Right kidney (tissue), 9 donors: ENCODE results near the gene ZFYVE21.

Experiments used
- DNase-seq: peaks from one replicate; pipeline ENCODE4 v3.0.0-alpha.2; 2016
- long read RNA-seq, 8 donors: transcript quantifications; one replicate each; lab custom pipeline, GENCODE V29; 2026

Gene ZFYVE21
- long read RNA-seq, donor 1, transcript ZFYVE21-202 (7 exons, 1,383 nt): major isoform, 30 of 62 reads
- long read RNA-seq, donor 1, partial matches to known transcripts: 27 of 62 reads
- long read RNA-seq, donor 1, other reads (novel, unspliced or antisense): 0 of 62 reads
- long read RNA-seq, donor 2, transcript ZFYVE21-202 (7 exons, 1,383 nt): major isoform, 17 of 40 reads
- long read RNA-seq, donor 2, partial matches to known transcripts: 17 of 40 reads
- long read RNA-seq, donor 2, other reads (novel, unspliced or antisense): 0 of 40 reads
- long read RNA-seq, donor 3, transcript ZFYVE21-202 (7 exons, 1,383 nt): major isoform, 8 of 12 reads
- long read RNA-seq, donor 3, partial matches to known transcripts: 0 of 12 reads
- long read RNA-seq, donor 3, other reads (novel, unspliced or antisense): 0 of 12 reads
- long read RNA-seq, donor 4, transcript ZFYVE21-207 (2 exons, 2,013 nt): minor isoform, 5 of 26 reads
- long read RNA-seq, donor 4, transcript ZFYVE21-202 (7 exons, 1,383 nt): major isoform, 18 of 26 reads
- long read RNA-seq, donor 4, partial matches to known transcripts: 0 of 26 reads
- long read RNA-seq, donor 4, other reads (novel, unspliced or antisense): 0 of 26 reads
- long read RNA-seq, donor 5, transcript ZFYVE21-202 (7 exons, 1,383 nt): major isoform, 28 of 34 reads
- long read RNA-seq, donor 5, partial matches to known transcripts: 0 of 34 reads
- long read RNA-seq, donor 5, other reads (novel, unspliced or antisense): 0 of 34 reads
- long read RNA-seq, donor 6, transcript ZFYVE21-202 (7 exons, 1,383 nt): major isoform, 30 of 40 reads
- long read RNA-seq, donor 6, partial matches to known transcripts: 0 of 40 reads
- long read RNA-seq, donor 6, other reads (novel, unspliced or antisense): 0 of 40 reads
- long read RNA-seq, donor 7: 0 reads
- long read RNA-seq, donor 8, transcript ZFYVE21-202 (7 exons, 1,383 nt): major isoform, 24 of 44 reads
- long read RNA-seq, donor 8, partial matches to known transcripts: 13 of 44 reads
- long read RNA-seq, donor 8, other reads (novel, unspliced or antisense): 0 of 44 reads

DNA sequence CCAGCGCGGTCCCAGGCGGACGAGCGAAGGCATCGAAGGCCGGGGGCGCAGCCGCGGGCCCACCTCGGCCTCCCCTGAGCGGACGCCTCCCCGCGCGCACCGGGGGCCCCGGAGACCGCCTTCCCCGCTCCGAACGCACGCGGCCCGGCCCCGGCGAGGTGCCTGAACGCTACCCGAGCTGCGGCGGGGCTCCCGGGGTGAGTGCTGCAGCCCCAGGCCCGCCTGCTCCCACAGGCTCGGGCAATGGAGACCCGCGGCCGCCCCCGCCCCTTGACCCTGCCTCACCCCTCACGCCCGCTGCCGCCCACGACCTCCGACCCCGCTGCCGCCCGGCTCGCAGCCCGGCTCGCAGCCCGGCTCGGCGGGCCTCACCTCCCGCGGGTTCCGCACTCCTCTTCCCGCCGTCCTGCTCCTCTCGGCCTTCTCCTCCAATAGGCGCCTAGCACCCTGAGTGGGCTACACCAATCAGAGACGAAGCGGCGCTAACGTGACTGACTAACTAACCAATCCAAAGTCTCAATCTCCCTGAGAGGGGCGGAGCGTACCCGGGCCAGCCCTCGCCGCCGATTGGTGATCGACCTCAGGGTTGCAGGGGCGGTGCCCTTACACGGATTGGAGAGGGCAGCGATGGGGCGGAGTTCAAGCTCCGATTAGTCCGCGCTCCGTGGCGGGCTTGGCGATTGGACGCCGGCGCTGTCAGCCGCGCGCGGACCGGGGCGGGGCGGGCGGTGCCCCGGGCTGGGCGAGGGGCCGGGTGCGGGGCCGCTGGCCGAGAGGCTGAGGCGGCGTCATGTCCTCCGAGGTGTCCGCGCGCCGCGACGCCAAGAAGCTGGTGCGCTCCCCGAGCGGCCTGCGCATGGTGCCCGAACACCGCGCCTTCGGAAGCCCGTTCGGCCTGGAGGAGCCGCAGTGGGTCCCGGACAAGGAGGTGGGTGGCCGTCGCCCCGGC, at the start of gene ZFYVE21, which contains the start of gene XRCC3:
TSS of gene ZFYVE21 (plus strand) at position 759 of the 949 bp plus-strand sequence. CDS start at position 791, 32 bp downstream.
TSS of gene XRCC3 (minus strand) at position 400 of the 949 bp plus-strand sequence. CDS start 4,364 bp downstream, outside the sequence.
- DNase-seq: peak; percentile 94

DNA sequence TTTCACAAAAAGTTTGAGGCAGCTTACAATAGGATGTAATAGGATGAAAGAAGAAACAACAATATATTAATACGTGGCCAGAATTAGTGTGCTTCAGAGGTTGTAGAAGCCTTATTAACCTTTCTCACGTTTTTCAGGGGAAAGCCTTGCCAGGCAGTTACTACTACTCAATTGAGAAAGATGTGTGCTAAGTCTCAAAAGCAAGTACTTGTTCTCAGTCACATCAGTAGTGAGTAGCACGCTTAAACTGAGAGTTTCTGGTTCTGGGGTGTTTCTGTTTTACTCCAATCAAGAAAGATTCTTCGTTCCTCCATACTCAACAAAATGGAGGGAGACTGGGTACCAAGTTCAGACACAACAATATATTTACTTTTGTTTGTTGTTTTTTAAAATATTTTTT, 47.9 kb upstream of the ZFYVE21 start:
- DNase-seq: no peak

DNA sequence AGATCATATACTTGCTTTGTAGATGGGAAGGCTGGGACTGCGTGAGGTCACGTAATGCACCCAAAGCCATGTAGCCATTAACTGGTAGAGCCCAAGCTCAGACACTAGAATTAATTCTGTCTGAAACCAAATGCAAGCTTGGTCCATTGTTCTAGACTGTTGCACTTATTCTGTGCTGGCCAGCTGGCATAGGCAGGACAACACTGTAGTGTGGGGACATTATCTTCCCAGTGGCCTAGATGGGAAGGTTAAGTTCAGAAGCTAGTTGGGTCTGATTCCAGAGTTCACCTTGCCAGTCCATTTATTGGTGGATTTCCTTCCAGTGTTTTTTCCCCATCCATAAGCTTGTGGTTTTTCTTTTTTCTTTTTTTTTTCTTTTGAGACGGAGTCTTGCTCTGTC, 47.5 kb upstream of the ZFYVE21 start:
- no peak for DNase-seq

DNA sequence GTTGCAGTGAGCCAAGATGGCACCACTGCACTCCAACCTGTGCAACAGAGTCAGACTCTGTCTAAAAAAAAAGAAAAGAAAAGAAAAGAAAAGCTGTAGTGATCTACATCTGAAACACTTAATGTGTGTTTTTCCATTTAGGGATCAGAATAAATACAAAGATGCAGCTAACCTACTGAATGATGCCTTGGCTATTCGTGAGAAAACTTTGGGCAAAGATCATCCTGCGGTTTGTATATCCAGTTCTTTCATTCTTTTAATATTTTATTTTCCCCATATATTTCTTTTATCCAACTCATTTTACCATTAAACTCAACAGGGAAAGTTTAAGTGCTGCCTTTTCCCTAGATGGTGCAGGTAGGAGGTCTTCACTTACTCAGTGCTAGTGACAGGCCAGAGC, 46.2 kb upstream of the ZFYVE21 start:
- no peak for DNase-seq

DNA sequence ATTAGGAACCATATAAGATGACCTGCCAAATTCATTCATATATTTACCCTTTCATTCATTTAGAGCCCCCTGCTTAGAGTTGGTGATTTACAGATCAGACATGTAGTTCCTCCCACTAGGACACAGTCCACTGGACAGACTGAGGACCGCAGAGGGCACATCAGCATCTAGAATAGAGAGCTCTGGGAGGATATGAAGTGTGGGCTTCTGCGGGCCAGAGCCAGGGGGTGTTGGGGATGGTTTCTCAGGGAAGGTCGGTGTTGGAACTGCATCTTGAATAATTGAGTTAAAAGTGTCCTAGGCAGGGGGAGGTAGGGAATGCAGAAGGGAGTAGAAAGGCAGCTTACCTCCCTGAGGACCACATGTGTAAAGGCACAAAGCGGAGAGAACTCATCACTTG, 43.7 kb upstream of the ZFYVE21 start:
- DNase-seq: no peak

DNA sequence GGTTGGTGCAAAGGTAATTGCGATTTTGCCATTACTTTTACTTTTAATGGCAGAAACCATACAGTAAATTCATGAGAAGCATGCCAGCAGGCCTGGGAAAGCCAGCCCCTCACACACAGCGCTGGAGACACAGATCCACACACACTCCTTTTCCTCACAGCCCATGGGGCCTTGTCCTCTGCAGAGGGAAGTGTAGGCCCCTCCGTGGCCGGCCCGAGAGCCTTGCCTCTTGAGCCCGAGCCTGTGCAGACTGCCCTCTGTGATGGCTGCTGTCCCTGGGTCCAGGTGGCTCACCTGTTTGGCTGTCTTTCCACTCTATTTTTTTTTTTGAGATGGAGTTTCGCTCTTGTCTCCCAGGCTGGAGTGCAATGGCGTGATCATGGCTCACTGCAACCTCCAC, 39.7 kb upstream of the ZFYVE21 start:
- no peak for DNase-seq

DNA sequence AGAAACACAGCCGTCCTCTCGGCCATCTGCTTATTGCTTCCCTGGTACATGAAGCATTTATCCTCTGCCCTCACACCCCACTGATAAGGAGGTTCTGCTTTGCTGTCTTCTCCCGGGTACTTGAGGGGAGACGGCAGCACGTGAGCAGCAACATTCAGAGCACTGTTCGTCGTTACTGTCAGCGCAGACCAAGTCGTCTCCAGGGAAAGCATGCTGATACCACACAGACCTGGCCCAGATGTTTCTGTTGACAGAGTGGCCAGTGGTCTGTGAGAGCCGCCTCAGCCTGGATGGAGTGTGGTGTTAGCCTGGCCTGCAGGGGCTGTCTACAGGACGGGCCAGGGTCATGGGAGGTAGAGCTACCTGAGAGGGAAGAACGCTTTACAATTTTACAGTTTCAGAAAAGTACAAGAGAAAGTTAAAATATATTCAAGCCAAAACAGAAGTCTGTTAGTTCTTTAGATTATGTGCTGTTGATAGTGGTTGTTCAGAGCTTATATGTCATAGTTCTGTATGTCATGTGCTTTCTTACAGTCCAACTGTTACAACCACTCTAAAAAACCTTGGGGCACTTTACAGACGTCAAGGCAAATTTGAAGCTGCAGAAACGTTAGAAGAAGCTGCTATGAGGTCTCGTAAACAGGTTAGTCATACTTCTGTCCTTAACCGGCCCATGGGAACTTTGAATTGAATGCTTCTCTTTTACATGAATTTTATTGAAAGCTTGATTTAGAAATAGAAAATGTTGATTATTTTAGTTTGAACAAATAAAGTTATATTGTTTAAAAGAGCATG, 38.5 kb upstream of the ZFYVE21 start:
- no peak for DNase-seq

DNA sequence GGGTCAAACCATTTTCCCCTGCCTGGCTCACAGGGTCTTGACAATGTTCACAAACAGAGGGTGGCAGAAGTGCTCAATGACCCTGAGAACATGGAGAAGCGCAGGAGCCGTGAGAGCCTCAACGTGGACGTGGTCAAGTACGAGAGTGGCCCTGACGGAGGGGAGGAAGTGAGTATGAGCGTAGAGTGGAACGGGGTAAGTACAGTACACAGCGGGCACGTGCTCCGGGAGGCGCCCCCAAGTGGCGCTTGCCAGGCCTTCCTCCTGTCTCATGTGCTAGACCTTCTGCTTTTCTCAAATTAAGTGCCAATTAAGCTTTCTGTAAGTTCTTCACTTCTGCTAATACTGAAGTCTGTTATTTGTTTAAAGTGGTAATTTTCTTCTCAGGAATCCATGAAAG, 36.3 kb upstream of the ZFYVE21 start:
- no peak for DNase-seq

DNA sequence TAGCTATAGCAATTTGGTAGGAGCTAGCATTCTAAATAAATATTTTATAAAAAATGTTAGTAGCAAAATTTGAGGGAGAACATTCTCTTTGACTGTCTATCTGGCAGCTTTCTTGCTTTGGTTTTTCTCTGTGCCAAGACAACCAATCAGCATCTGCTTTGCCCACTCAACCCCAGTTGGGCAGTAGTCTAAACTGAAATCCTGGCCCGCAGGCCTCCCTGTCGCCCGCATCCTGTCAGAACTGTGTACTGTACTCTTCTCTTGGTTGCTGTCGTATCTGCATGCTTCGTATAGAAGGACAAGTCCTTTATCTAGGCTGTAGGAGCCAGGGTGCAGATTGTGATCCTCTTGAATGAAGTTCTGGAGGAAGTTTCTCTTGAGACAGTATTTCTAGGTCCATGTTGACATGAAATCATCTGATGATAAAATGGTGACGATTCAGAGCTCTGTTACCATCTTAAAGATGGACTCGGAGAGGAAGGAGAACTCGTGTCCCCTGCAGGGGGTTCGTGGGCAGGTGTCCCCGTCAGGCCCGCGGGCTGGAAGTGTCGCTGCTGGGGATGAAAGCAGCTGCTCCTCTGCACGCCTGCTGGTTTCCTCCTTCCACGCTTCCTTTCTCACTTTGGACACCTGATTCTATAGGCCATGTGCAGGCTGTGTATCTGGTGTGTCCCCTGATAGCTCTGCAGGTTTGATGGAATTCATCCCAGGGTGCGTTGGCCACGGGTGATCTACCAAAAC, 34.9 kb upstream of the ZFYVE21 start:
- DNase-seq: no peak

DNA sequence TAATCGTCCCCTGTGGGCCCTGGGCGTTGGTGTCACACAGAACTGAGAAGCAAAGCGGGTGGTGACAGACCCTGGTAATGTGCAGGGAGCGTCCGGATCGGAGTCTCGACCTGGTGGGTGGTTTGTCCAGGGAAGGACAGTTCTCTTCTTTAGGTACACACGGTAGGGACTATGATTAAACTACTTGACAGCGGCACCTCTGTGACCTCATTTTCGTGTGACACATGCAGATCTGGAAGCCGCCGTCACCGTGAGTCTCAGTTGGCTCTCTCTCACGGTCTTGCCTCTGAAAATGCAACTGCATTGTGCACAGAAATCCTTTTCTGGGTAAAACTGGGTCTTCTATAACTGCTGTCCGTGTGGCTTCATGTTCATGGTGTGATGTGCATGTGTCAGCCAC, 32.5 kb upstream of the ZFYVE21 start:
- no peak for DNase-seq

DNA sequence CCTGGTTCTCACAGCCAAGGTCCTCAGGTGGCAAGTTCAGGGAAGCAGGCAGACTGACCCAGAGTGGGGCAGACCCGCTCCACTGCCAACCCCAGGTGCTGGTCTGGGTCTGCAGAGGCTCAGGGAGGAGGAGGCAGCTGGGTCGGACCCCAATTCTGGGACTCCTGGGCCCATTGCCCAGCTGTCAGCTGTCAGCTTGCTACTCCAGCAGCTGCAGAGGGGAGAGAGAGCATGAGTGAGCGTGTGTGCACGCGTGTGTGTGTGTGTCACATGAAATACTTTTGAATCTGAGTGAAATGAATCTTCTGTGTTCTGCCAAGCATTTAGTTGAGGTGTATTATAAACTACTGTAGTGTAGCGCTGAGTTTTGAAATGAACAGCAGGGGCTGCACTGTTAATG, 31.1 kb upstream of the ZFYVE21 start:
- DNase-seq: no peak

DNA sequence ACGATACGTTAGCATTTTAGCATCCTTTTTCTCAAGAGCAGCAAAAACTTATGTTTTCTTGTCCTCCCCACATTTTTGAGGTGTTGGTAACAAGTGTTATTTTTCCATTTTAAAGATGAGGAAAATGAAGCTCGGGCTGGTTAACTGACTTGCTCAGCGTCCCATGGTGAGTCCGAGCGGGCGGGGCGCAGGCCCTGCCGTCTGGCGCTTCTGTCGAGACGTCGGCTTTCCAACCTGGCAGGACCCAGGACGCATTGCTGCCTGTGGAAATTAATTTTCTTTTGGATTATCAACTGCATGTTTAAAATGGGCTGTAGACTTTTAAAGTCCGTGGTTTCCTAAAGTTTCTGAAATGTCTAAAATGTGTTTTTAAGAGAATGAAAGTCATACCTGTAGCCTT, 30.7 kb upstream of the ZFYVE21 start:
- no peak for DNase-seq

DNA sequence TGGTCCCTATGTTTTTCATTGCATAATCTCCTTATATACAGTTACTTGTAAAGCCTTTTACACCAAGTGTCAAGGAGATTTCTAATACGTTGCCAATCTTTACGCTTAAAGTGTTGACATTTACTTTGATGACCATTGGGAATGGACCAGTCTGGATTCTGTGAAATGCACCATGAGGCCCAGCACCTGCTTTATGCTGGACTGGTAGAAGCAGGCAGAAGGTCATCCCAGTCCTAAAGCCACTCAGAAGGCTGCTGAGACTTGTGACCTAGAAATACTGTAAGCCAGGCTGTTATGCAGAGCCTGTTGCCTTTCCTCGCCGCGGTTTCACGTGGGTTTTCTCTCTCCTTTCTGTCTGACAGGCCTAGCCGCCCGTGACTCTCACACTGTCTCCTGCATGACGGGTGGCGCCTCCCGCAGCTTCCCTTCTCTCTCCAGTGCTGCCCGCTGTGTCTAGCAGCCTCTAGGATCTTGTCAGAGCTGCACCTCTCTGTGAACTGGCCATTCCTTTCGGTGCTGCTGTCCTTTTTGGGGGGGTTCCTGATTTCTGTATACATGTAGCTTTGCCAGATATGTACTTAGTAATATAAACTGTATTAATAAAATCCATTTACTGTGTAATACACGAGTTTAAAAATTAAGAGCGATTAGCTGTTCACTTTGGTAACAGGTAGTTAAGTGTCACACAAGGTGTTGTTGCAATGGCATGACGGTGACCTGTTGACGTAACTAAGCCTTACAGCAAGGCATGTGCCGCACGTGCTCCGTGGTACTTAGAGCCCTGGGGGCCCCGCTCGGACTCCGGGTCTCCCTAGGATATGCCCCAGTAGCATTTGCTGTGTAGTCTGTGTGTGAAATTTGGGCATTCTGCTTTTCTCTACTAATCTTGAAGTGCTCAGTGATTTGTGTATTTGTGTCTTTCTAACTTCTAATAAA, 30.1 kb upstream of the ZFYVE21 start:
- no peak for DNase-seq

DNA sequence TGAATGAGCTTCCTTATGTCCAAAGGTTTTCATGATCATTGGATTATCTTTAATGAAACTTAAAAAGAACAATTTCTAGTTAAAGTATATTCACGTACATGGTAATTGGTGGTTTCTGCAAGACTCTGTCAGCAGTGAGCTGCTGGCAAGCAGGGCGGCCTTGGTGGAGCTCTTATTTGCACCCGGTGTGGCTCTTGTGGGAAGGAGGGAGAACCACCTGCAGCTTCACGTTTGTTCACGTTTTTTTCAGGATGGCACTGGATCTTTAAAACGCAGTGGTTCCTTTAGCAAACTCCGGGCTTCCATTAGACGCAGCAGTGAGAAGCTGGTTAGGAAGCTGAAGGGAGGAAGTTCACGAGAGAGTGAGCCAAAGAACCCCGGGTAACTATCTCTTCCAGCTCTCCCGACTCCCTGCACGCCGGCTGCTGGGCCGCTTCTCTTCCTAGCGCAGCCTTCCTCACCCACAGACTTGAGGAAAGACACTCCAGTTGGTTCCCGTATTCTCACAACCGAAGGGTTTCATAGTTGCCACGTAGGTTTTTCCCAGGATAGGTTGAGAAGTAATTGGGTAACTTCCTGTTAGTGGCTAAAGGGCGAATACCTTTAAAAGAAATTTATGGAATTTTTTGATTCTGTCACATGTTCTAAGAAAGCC, 28.7 kb upstream of the ZFYVE21 start:
- DNase-seq: no peak

DNA sequence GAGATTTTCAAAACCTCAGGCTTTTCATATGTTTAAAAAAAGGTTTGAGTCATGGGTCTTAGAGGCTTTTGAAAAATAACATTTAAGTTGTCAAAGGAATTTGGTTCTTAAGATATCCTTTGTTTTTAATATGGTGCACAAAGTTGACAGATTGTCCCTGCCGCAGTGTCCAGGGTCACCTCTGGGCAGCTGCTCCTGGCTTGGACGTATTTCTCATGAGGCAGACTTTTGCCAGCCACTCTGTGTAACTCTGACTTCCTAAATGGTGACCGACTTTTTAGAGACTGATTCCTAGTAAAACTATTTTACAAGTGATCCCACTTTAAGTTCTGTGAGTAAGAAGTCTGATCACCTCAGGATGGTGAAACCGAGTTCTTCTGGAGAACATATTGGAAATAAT, 27.9 kb upstream of the ZFYVE21 start:
- no peak for DNase-seq

DNA sequence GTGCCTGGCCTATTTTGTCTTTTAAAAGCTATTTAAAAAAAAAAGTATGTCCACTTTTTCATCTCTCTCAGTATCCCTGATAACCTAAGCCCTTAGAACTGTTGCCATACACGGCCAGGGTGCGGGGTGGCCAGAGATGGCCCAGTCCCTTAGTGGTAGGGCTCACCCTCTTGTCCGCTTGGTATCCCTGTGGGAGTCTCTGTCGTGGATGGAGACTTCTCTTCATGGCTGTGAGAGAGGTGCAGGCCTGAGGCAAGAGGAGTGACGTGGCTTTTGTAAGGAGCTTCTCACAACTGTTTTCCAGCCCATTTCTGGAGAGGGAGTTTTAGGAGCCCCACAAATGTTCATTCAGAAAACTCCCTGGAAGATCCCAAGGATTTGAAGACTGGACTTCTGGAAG, 27.2 kb upstream of the ZFYVE21 start:
- DNase-seq: no peak

DNA sequence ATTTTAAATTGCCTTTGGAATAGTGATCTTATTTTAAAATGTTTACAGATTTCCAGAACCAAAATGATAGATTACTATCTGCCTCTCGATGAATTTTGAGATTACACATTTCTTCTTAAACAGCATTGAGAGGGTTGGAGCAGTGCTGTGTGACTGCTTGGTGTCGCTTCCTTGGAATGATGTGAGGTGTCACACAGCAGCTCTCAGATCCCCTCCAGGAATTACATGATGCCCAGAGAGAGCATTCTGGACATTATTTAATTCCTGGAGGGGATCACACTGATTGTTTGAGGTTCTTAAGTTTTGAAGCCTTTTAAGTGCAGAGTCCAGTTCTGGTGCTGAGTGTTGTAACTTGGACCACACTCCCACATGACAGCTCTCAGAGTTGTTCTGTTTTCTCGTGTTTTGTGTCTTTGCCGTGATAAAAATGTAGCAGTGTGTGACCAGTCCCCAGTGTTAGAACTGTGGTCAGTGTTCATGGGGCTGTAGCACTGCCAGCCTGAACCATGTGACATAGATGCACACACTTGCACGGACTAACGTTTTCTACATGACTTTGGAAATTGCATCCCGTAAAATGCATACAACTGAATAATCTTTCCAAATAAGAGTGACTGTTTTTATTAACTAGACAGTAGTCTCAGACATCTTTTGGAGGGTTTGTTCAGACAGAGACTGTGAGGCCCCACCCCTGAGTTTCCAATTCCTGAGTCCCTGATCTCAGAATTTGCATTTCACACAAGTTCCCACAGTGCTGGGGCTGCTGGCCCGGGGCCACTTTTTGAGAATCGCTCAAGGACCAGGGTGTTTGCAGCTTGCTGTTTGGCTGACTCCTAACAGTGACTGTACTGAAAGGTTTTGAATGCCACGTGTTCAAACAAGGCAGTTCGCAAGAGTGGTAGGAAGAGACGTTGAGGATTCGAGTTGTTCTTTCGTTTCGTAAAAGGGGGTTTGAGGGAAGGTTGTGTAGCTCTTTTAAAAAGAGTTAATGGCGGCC, 26.4 kb upstream of the ZFYVE21 start:
- no peak for DNase-seq
